H7 (cell line): ENCODE results near the gene STAG1. TPM values are rescaled to one million over a fixed set of nuclear protein-coding genes. Genes with fewer than 3 reads are reported as not detected.

Experiments
- DNase-seq: peaks from one replicate; pipeline ENCODE4 v3.0.0; 2012
- H3K27me3 ChIP-seq: 2 replicates; pipeline ENCODE4 v1.6.0; 2011; ENCODE audit warnings: mild to moderate bottlenecking, low read length; ENCODE audit not compliant: control insufficient read depth, insufficient read depth
- H3K36me3 ChIP-seq: replicated peaks from 2 replicates; pipeline ENCODE4 v1.5.1; 2011; ENCODE audit warnings: low read length; ENCODE audit not compliant: control insufficient read depth, insufficient read depth
- H3K4me3 ChIP-seq: 2 replicates; pipeline ENCODE4 v1.5.1; 2011; ENCODE audit warnings: low read depth, mild to moderate bottlenecking, control low read depth, low read length, moderate library complexity; ENCODE audit not compliant: insufficient read depth
- total RNA-seq: library from RNA; depleted of rRNA; stranded (reverse); fragments of >200 nt; shearing (Covaris generic); gene quantifications from 2 replicates; pipeline ENCODE4 v1.2.3, GENCODE V29; 2014; rRNA removed

The STAG1 gene
- total RNA-seq, 1 experiment from 2014 or later, result 11.6 TPM

- Histone ChIP-seq H3K4me3 (no peak overlapping the region), H3K27me3 (no peaks in the 10 kb centered on the region), H3K36me3 (no peaks in the 10 kb centered on the region)
- peak; percentile 22 for DNase-seq
Measured at GRCh38 chr3:136305879-136306278, 446.3 kb downstream of the STAG1 start.

DNA sequence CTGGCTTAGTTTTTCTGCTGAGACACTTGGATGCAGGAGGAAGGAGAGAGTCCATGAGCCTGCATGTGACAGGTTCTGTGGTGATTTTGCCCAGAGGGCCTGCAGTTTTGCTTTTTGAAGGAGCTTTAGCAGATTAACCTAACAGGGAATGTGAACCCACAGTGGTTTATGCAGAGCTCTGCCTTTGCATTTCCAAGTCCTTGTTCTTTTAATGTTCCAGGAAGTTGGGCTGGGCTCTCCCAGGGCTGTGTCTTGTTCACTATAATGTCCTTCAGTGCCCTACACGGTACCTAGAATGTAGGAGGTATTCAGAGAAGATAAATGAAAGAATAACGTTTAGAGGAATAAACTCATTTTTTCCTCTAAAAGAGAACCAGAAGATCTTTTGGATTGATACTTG is 451.7 kb downstream of the STAG1 start:
- H3K27me3 ChIP-seq, result no peaks in the 10 kb centered on the region
- no peaks in the 10 kb centered on the region for H3K36me3 ChIP-seq
- no peak for DNase-seq
- no peak overlapping the region for H3K4me3 ChIP-seq

GRCh38 chr3:136297826-136298225 is 454.4 kb downstream of the STAG1 start:
- H3K36me3 ChIP-seq, result no peaks in the 10 kb centered on the region
- DNase-seq, result no peak
- H3K27me3 ChIP-seq, result no peaks in the 10 kb centered on the region
- H3K4me3 ChIP-seq, result no peak overlapping the region

GRCh38 chr3:136296960-136297359 is 455.2 kb downstream of the STAG1 start:
- Histone ChIP-seq H3K27me3 (no peaks in the 10 kb centered on the region), H3K4me3 (no peak overlapping the region), H3K36me3 (no peaks in the 10 kb centered on the region)
- peak; percentile 43 for DNase-seq

- DNase-seq, result no peak
- no peaks in the 10 kb centered on the region for H3K27me3 ChIP-seq
- no peaks in the 10 kb centered on the region for H3K36me3 ChIP-seq
- no peak overlapping the region for H3K4me3 ChIP-seq
Measured at GRCh38 chr3:136294176-136294575, 458.0 kb downstream of the STAG1 start.

- H3K27me3 ChIP-seq, result no peaks in the 10 kb centered on the region
- no peaks in the 10 kb centered on the region for H3K36me3 ChIP-seq
- no peak overlapping the region for H3K4me3 ChIP-seq
- DNase-seq, result no peak
Measured at GRCh38 chr3:136293279-136293678, 458.9 kb downstream of the STAG1 start.

GRCh38 chr3:136292500-136292899 is 459.7 kb downstream of the STAG1 start:
- no peak for DNase-seq
- Histone ChIP-seq H3K36me3 (no peaks in the 10 kb centered on the region), H3K4me3 (no peak overlapping the region), H3K27me3 (no peaks in the 10 kb centered on the region)

- no peak for DNase-seq
- Histone ChIP-seq H3K27me3 (no peaks in the 10 kb centered on the region), H3K36me3 (no peaks in the 10 kb centered on the region), H3K4me3 (no peak overlapping the region)
Measured at GRCh38 chr3:136291302-136291701, 460.9 kb downstream of the STAG1 start.

Other genes with a start within 250 kb of the STAG1 start
- gene SLC35G2, start 66.7 kb upstream of the STAG1 start, total RNA-seq, result 6.7 and 7.2 TPM in 2 replicates
- 19.4 and 25.9 TPM in 2 replicates for gene NCK1, start 109.8 kb upstream of the STAG1 start, total RNA-seq
- 3.2 and 4.6 TPM in 2 replicates for gene IL20RB, start 205.6 kb upstream of the STAG1 start, total RNA-seq